Mesenchymal stem cell (in vitro differentiated cells and primary cell): ENCODE measurements around the gene MISP3.

Experiments
- DNase-seq: peaks from one replicate; pipeline ENCODE4 v3.0.0-alpha.2; 2013
- H2AFZ ChIP-seq: one replicate; pipeline ENCODE4 v1.6.1; 2013; ENCODE audit warnings: low read depth, mild to moderate bottlenecking, control low read depth, inconsistent platforms, low read length, moderate library complexity
- H2AK5ac ChIP-seq: 2 replicates; pipeline ENCODE4 v1.6.1; 2013; ENCODE audit warnings: low read length, moderate library complexity, mild to moderate bottlenecking, inconsistent platforms; ENCODE audit not compliant: severe bottlenecking
- H2BK120ac ChIP-seq: one replicate; pipeline ENCODE4 v1.6.1; 2013; ENCODE audit warnings: low read depth, mild to moderate bottlenecking, inconsistent platforms, low read length, moderate library complexity
- H2BK12ac ChIP-seq, 2 experiments: one replicate each; pipeline ENCODE4 v1.6.1; 2013; ENCODE audit warnings: inconsistent platforms in 2 of 2, low read length in 2 of 2, mild to moderate bottlenecking in 2 of 2, moderate library complexity in 2 of 2, control low read depth in 1 of 2
- H2BK15ac ChIP-seq: one replicate; pipeline ENCODE4 v1.6.1; 2013; ENCODE audit warnings: mild to moderate bottlenecking, low read depth, inconsistent platforms; ENCODE audit not compliant: poor library complexity, severe bottlenecking
- H2BK5ac ChIP-seq: 2 replicates; pipeline ENCODE4 v1.6.1; 2013; ENCODE audit warnings: low read depth, mild to moderate bottlenecking, low read length, control low read depth, inconsistent platforms; ENCODE audit not compliant: poor library complexity, severe bottlenecking
- H3K14ac ChIP-seq, 2 experiments: one replicate each; pipeline ENCODE4 v1.6.1; 2013; ENCODE audit warnings: inconsistent platforms in 2 of 2, low read length in 2 of 2, control low read depth in 1 of 2, mild to moderate bottlenecking in 1 of 2, moderate library complexity in 1 of 2
- H3K18ac ChIP-seq, 2 experiments: one replicate each; pipeline ENCODE4 v1.6.1; 2013; ENCODE audit warnings: inconsistent platforms in 2 of 2, low read length in 2 of 2, control low read depth in 1 of 2, low read depth in 1 of 2, mild to moderate bottlenecking in 1 of 2
- H3K23ac ChIP-seq, 2 experiments: one replicate each; pipeline ENCODE4 v1.6.1; 2013; ENCODE audit warnings: inconsistent platforms in 2 of 2, low read length in 2 of 2, mild to moderate bottlenecking in 2 of 2, moderate library complexity in 2 of 2, control low read depth in 1 of 2
- H3K27ac ChIP-seq: 2 replicates; pipeline ENCODE4 v1.5.1; 2013; ENCODE audit warnings: mild to moderate bottlenecking, moderate library complexity, low read length, control low read depth, inconsistent platforms; ENCODE audit not compliant: poor library complexity, severe bottlenecking
- H3K27me3 ChIP-seq, 2 experiments: 2 replicates each; pipeline versions ENCODE4 v1.6.1 to v1.7.0; 2013; ENCODE audit warnings: low read length in 2 of 2, mild to moderate bottlenecking in 2 of 2, moderate library complexity in 2 of 2, control low read depth in 1 of 2, inconsistent platforms in 1 of 2; ENCODE audit not compliant: control insufficient read depth in 1 of 2, insufficient read depth in 1 of 2
- H3K36me3 ChIP-seq, 2 experiments: 2 replicates each; pipeline versions ENCODE4 v1.6.1 to v1.7.0; 2013; ENCODE audit warnings: low read length in 2 of 2, control low read depth in 1 of 2, inconsistent platforms in 1 of 2, low read depth in 1 of 2, mild to moderate bottlenecking in 1 of 2; ENCODE audit not compliant: insufficient read depth in 2 of 2, control insufficient read depth in 1 of 2
- H3K4ac ChIP-seq, 2 experiments: one replicate each; pipeline ENCODE4 v1.6.1; 2013; ENCODE audit warnings: inconsistent platforms in 2 of 2, low read length in 2 of 2, mild to moderate bottlenecking in 2 of 2, moderate library complexity in 2 of 2, control low read depth in 1 of 2, low read depth in 1 of 2
- H3K4me1 ChIP-seq: 2 replicates; pipeline ENCODE4 v1.6.1; 2013; ENCODE audit warnings: low read depth, low read length, control low read depth; ENCODE audit not compliant: control insufficient read depth, insufficient read depth
- H3K4me2 ChIP-seq: 2 replicates; pipeline ENCODE4 v1.6.1; 2013; ENCODE audit warnings: low read length, mild to moderate bottlenecking, inconsistent platforms; ENCODE audit not compliant: poor library complexity, severe bottlenecking
- H3K4me3 ChIP-seq, 2 experiments: 2 replicates each; pipeline versions ENCODE4 v1.5.1 to v1.7.0; 2013; ENCODE audit warnings: low read length in 2 of 2, mild to moderate bottlenecking in 2 of 2, control low read depth in 1 of 2, low read depth in 1 of 2; ENCODE audit not compliant: insufficient read depth in 1 of 2
- H3K79me1 ChIP-seq: replicated peaks from 2 replicates; pipeline ENCODE4 v1.6.1; 2013; ENCODE audit warnings: mild to moderate bottlenecking, control low read depth, low read length, inconsistent platforms; ENCODE audit not compliant: poor library complexity, severe bottlenecking
- H3K9ac ChIP-seq: 2 replicates; pipeline ENCODE4 v1.7.0; 2013; ENCODE audit warnings: mild to moderate bottlenecking, low read length, moderate library complexity
- H3K9me3 ChIP-seq: 2 replicates; pipeline ENCODE4 v1.7.0; 2013; ENCODE audit warnings: mild to moderate bottlenecking, low read length; ENCODE audit not compliant: control insufficient read depth
- H4K8ac ChIP-seq: one replicate; pipeline ENCODE4 v1.6.1; 2013; ENCODE audit warnings: inconsistent platforms, mild to moderate bottlenecking, low read length, moderate library complexity
- H4K91ac ChIP-seq: one replicate; pipeline ENCODE4 v1.6.1; 2013; ENCODE audit warnings: mild to moderate bottlenecking, low read length, inconsistent platforms
- WGBS: methylation state at CpG from one replicate; pipeline ENCODE4 v1.1.7; 2013; ENCODE audit warnings: mixed read lengths; 5-methylcytosine and 5-hydroxymethylcytosine counted together

The MISP3 gene

DNA sequence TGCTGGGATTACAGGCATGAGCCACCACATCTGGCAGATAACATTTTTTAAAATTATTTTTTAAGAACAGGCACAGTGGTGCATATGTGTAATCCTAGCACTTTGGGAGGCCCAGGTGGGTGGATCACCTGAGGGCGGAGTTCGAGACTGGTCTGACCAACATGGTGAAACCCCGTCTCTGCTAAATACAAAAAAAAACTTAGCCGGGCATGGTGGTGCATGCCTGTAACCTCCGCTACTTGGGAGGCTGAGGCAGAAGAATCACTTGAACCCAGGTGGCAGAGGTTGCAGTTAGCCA lies 10.1 kb upstream of the MISP3 start:
- no peak overlapping the region for H3K23ac ChIP-seq
- H3K36me3 ChIP-seq: no peaks in the 10 kb centered on the region
- no peak overlapping the region for H2BK5ac ChIP-seq
- no peak overlapping the region for H3K9ac ChIP-seq
- H3K4me1 ChIP-seq: peaks cover 16% of the 10 kb centered on the region
- no peak overlapping the region for H3K27ac ChIP-seq
- H2AK5ac ChIP-seq: no peak overlapping the region
- 89% methylated on average over 5 of the region's 5 CpGs for WGBS
- no peak overlapping the region for H3K4ac ChIP-seq
- no peak overlapping the region for H4K91ac ChIP-seq
- no peak overlapping the region for H3K4me2 ChIP-seq
- no peak overlapping the region for H2BK15ac ChIP-seq
- H3K18ac ChIP-seq: no peak overlapping the region
- no peak overlapping the region for H3K4me3 ChIP-seq
- no peaks in the 10 kb centered on the region for H3K79me1 ChIP-seq
- no peak overlapping the region for H3K14ac ChIP-seq
- H2AFZ ChIP-seq: no peak overlapping the region
- H2BK12ac ChIP-seq: no peak overlapping the region
- no peak overlapping the region for H4K8ac ChIP-seq
- H2BK120ac ChIP-seq: no peak overlapping the region
- peaks cover 30 to 46% of the 10 kb centered on the region in 2 experiments for H3K27me3 ChIP-seq
- no peaks in the 10 kb centered on the region for H3K9me3 ChIP-seq
- DNase-seq: no peak

- H3K27ac ChIP-seq: no peak overlapping the region
Observed at GRCh38 chr19:14063105-14063504, 9.5 kb upstream of the MISP3 start.

DNA sequence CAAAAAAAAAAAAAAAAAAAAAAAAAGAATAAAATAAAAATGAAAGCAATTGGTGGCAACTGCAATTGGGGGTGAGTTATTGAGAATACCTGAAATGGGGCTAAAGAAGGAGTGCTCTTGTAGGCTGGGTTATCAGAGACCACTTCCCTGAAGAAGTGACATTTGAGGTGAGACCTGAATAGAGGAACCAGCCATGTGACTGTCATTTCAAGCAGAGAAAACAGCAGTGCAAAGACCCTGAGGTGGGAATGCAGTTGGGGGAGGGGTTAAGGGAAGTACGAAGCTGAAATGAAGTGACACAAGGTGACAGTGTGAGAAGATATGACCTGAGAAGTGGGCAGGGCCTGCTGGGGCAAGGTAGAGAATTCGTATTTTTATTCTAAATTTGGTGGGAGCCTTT lies 6.5 kb upstream of the MISP3 start:
- Histone ChIP-seq H2AK5ac (no peak overlapping the region), H2BK12ac (no peak overlapping the region), H3K18ac (no peak overlapping the region), H3K9ac (no peak overlapping the region), H3K9me3 (no peaks in the 10 kb centered on the region), H4K8ac (no peak overlapping the region), H3K23ac (no peak overlapping the region), H3K27ac (no peak overlapping the region), H3K27me3 (peaks cover 0 to 13% of the 10 kb centered on the region in 2 experiments), H2AFZ (no peak overlapping the region), H3K79me1 (no peaks in the 10 kb centered on the region), H3K4ac (no peak overlapping the region), H4K91ac (no peak overlapping the region), H3K4me2 (no peak overlapping the region), H3K36me3 (no peaks in the 10 kb centered on the region), H3K14ac (no peak overlapping the region), H2BK5ac (no peak overlapping the region), H2BK120ac (no peak overlapping the region), H3K4me3 (no peak overlapping the region), H3K4me1 (peaks cover 7% of the 10 kb centered on the region), H2BK15ac (no peak overlapping the region)
- 68% methylated on average over 2 of the region's 2 CpGs for WGBS
- no peak for DNase-seq

More at GRCh38 chr19:14063105-14063504, 9.5 kb upstream of the MISP3 start:
- Histone ChIP-seq H2AFZ (no peak overlapping the region), H2BK15ac (no peak overlapping the region), H4K91ac (no peak overlapping the region), H3K23ac (no peak overlapping the region), H3K9me3 (no peaks in the 10 kb centered on the region), H3K4me2 (no peak overlapping the region), H2BK5ac (no peak overlapping the region), H2BK12ac (no peak overlapping the region), H3K14ac (no peak overlapping the region), H2AK5ac (no peak overlapping the region), H3K79me1 (no peaks in the 10 kb centered on the region), H3K36me3 (no peaks in the 10 kb centered on the region), H3K4me3 (no peak overlapping the region), H3K9ac (no peak overlapping the region), H3K27me3 (peaks cover 26 to 42% of the 10 kb centered on the region in 2 experiments), H3K4me1 (peaks cover 10% of the 10 kb centered on the region), H3K4ac (no peak overlapping the region), H3K18ac (no peak overlapping the region), H4K8ac (no peak overlapping the region), H2BK120ac (no peak overlapping the region)
- DNase-seq: no peak
- 86% methylated on average over 7 of the region's 7 CpGs for WGBS

GRCh38 chr19:14070268-14071050 lies 2.1 kb upstream of the MISP3 start:
- Histone ChIP-seq H2BK5ac (no peak overlapping the region), H3K27me3 (peaks cover 3 to 6% of the 10 kb centered on the region in 2 experiments), H2BK120ac (no peak overlapping the region), H3K4me2 (no peak overlapping the region), H4K8ac (no peak overlapping the region), H2AK5ac (no peak overlapping the region), H3K4me3 (no peak overlapping the region), H2BK12ac (no peak overlapping the region), H3K79me1 (peaks cover 2% of the 10 kb centered on the region), H3K4ac (no peak overlapping the region), H2AFZ (no peak overlapping the region), H3K27ac (no peak overlapping the region), H3K18ac (no peak overlapping the region), H3K9me3 (no peaks in the 10 kb centered on the region), H3K23ac (no peak overlapping the region), H3K14ac (no peak overlapping the region), H3K4me1 (peaks cover 29% of the 10 kb centered on the region), H3K36me3 (no peaks in the 10 kb centered on the region), H3K9ac (no peak overlapping the region), H2BK15ac (no peak overlapping the region), H4K91ac (peak overlapping the region; percentile 45)
- DNase-seq: no peak
- WGBS: 95% methylated on average over 43 of the region's 43 CpGs
